Glutamatergic neuron (in vitro differentiated cells): ENCODE measurements around the gene ZBTB43. TPM values are rescaled to one million over a fixed set of nuclear protein-coding genes. Genes with fewer than 3 reads are reported as not detected.
"Not testable (repeated sequence)": the region's sequence is repeated elsewhere in the genome, so short reads cannot be mapped to it uniquely, and the experiment has no call there.

Source experiments
- DNase-seq: peaks from one replicate; pipeline ENCODE4 v3.0.0; 2022
- H3K27ac Mint-ChIP-seq: one replicate; pipeline ENCODE4 v1.8.0; 2020; ENCODE audit warnings: mild to moderate bottlenecking, mixed read lengths, inconsistent platforms; ENCODE audit not compliant: unreplicated experiment
- H3K27me3 Mint-ChIP-seq: one replicate; pipeline ENCODE4 v1.8.0; 2020; ENCODE audit warnings: mild to moderate bottlenecking, moderate library complexity, mixed read lengths, inconsistent platforms; ENCODE audit not compliant: unreplicated experiment
- H3K36me3 Mint-ChIP-seq: one replicate; pipeline ENCODE4 v1.8.0; 2020; ENCODE audit warnings: mild to moderate bottlenecking, mixed read lengths, inconsistent platforms; ENCODE audit not compliant: unreplicated experiment
- H3K4me1 Mint-ChIP-seq: one replicate; pipeline ENCODE4 v1.8.0; 2020; ENCODE audit warnings: mild to moderate bottlenecking, low read depth, mixed read lengths, inconsistent platforms; ENCODE audit not compliant: unreplicated experiment
- H3K4me3 Mint-ChIP-seq: one replicate; pipeline ENCODE4 v1.8.0; 2020; ENCODE audit warnings: mild to moderate bottlenecking, mixed read lengths, inconsistent platforms; ENCODE audit not compliant: unreplicated experiment
- H3K9me3 Mint-ChIP-seq: one replicate; pipeline ENCODE4 v1.8.0; 2020; ENCODE audit warnings: mild to moderate bottlenecking, moderate library complexity, mixed read lengths, inconsistent platforms; ENCODE audit not compliant: unreplicated experiment
- CTCF ChIP-seq: fragments of 200-600 bp; sonication (generic); IDR thresholded peaks from one replicate; pipeline ENCODE4 v1.5.0; 2021; ENCODE audit not compliant: partially characterized antibody, unreplicated experiment
- total RNA-seq: library from RNA; stranded (reverse); fragmentation: NEBNext Ultra II Directional; extraction: Animal tissue kit (Norgen Biotek cat#: 25700); gene quantifications from one replicate; pipeline ENCODE4 v1.2.1, GENCODE V29; 2021; ENCODE audit not compliant: unreplicated experiment

The ZBTB43 gene
- total RNA-seq, 1 donor from 2014 or later: 16.8 TPM

- Mint-ChIP-seq H3K4me3 (no peak overlapping the region), H3K27me3 (peaks cover 12% of the 10 kb centered on the region), H3K4me1 (peaks cover 2% of the 10 kb centered on the region), H3K9me3 (peaks cover 2% of the 10 kb centered on the region), H3K36me3 (no peaks in the 10 kb centered on the region), H3K27ac (no peak overlapping the region)
- TF ChIP-seq CTCF: no peak
- DNase-seq: no peak
Observed at GRCh38 chr9:126783949-126784348, 20.9 kb upstream of the ZBTB43 start.

GRCh38 chr9:126784401-126784800, 20.4 kb upstream of the ZBTB43 start:
- Mint-ChIP-seq H3K4me3 (no peak overlapping the region), H3K36me3 (no peaks in the 10 kb centered on the region), H3K4me1 (peaks cover 2% of the 10 kb centered on the region), H3K27ac (no peak overlapping the region), H3K27me3 (peaks cover 12% of the 10 kb centered on the region), H3K9me3 (peaks cover 2% of the 10 kb centered on the region)
- no peak for DNase-seq
- TF ChIP-seq CTCF: no peak

GRCh38 chr9:126784841-126785240, 20.0 kb upstream of the ZBTB43 start:
- not testable (repeated sequence) for H3K27ac Mint-ChIP-seq, H3K9me3 Mint-ChIP-seq, H3K4me1 Mint-ChIP-seq, DNase-seq, H3K36me3 Mint-ChIP-seq, H3K4me3 Mint-ChIP-seq
- H3K27me3 Mint-ChIP-seq: peaks cover 11% of the 10 kb centered on the region

GRCh38 chr9:126788046-126788445, 16.8 kb upstream of the ZBTB43 start:
- Mint-ChIP-seq H3K27me3 (peaks cover 9% of the 10 kb centered on the region), H3K27ac (no peak overlapping the region)

GRCh38 chr9:126788634-126789349, 16.0 kb upstream of the ZBTB43 start:
- H3K9me3 Mint-ChIP-seq: peaks cover 2% of the 10 kb centered on the region
- peaks cover 9% of the 10 kb centered on the region for H3K27me3 Mint-ChIP-seq
- no peak overlapping the region for H3K4me3 Mint-ChIP-seq
- DNase-seq: no peak
- H3K27ac Mint-ChIP-seq: no peak overlapping the region
- H3K4me1 Mint-ChIP-seq: no peaks in the 10 kb centered on the region
- H3K36me3 Mint-ChIP-seq: no peaks in the 10 kb centered on the region
- no peak for TF ChIP-seq CTCF

More at GRCh38 chr9:126788046-126788445, 16.8 kb upstream of the ZBTB43 start:
- no peak for TF ChIP-seq CTCF
- Mint-ChIP-seq H3K4me3 (no peak overlapping the region), H3K4me1 (no peaks in the 10 kb centered on the region), H3K36me3 (no peaks in the 10 kb centered on the region), H3K9me3 (peaks cover 2% of the 10 kb centered on the region)
- DNase-seq: no peak
